ENCODE measurements around the gene MAPK8IP3.
"Not testable (repeated sequence)": the region's sequence is repeated elsewhere in the genome, so short reads cannot be mapped to it uniquely, and the experiment has no call there.

The MAPK8IP3 gene

DNA sequence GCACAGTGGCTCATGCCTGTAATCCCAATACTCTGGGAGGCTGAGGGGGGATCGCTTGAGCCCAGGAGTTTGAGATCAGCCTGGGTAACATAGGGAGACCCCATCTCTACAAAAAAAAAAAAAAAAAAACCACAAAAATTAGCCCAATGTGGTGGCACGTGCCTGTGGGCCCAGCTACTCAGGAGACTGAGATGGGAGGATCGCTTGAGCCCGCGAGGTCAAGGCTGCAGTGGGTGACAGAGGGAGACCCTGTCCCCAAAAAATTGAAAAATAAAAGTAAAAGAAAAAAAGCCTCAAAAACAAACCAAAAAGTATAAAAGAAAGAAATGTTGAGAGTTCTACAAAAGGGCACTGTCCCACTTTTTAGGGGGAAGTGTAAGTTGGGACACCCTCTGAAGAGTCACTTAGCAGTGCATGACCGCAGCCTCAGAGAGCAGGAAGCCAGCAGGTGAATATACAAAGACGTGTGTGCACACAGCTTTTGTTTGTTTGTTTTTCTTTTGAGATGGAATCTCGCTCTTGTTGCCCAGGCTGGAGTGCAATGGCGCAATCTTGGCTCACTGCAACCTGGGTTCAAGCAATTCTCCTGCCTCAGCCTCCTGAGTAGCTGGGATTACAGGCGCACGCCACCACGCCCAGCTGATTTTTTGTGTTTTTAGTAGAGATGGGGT lies 13.7 kb downstream of the MAPK8IP3 start:
- H3K27me3 ChIP-seq (ENCODE audit: control insufficient read depth, insufficient read depth, low read length); H3K4me3 ChIP-seq (ENCODE audit: low read length); H3K9me3 ChIP-seq (ENCODE audit: control insufficient read depth, low read length); H3K9ac ChIP-seq (ENCODE audit: low read length); H3K36me3 ChIP-seq (ENCODE audit: control insufficient read depth, insufficient read depth, low read length): not testable (repeated sequence)
- peaks cover 19% of the 10 kb centered on the region for H3K4me1 ChIP-seq (ENCODE audit: control insufficient read depth, insufficient read depth, low read length)

DNA sequence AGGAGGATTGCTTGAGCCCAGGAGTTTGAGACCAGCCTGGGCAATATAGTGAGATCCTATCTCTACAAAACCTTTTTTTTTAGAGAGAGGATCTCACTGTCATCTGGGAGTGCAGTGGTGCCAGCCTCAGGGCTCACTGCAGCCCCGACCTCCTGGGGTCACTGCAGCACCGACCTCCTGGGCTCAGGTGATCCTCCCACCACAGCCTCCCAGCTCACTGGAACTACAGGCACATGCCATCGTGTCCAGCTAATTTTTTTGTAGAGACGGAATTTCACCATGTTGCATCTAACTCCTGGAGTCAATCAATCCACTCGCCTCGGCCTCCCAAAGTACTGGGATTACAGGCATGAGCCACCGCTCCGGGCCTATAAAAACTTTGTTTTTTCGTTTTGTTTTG lies 15.4 kb downstream of the MAPK8IP3 start:
- H3K27me3 ChIP-seq (ENCODE audit: control insufficient read depth, insufficient read depth, low read length) = no peaks in the 10 kb centered on the region
- H3K4me1 ChIP-seq (ENCODE audit: control insufficient read depth, insufficient read depth, low read length) = peaks cover 19% of the 10 kb centered on the region
- peaks cover 4% of the 10 kb centered on the region for H3K36me3 ChIP-seq (ENCODE audit: control insufficient read depth, insufficient read depth, low read length)
- no peak overlapping the region for H3K9ac ChIP-seq (ENCODE audit: low read length)
- no peak overlapping the region for H3K4me3 ChIP-seq (ENCODE audit: low read length)
- no peaks in the 10 kb centered on the region for H3K9me3 ChIP-seq (ENCODE audit: control insufficient read depth, low read length)

DNA sequence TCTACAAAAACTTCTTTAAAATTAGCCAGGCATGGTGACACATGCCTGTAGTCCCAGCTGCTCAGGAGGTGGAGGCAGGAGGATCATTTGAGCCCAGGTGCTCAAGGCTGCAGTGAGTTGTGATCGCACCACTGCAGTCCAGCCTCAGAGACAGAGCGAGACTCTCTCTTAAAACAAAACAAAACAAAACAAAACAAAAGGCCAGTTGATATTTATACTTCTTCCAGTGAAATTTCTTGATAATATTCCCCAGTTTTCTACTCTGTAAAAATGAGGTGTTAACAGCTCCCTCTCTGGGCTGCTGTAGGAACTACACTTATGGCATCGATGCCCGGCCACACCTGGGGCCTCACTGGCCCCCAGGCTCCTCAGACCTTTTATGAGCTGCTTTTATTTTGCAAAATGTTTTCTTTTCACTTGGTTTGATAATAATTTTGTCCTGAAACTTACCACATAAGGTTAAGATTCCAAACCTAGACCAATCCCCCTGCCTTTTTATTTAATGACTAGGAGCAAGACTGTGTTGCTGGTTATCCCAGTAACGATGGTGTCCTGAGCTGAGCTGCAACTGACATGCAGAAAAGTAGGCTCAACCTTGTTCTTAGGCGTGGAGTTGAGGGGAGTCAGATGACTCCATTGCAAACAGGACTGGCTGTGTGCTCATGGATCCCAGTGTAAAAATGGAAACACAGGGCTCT lies 17.6 kb downstream of the MAPK8IP3 start:
- H3K27me3 ChIP-seq (ENCODE audit: control insufficient read depth, insufficient read depth, low read length) = no peaks in the 10 kb centered on the region
- peaks cover 19% of the 10 kb centered on the region for H3K4me1 ChIP-seq (ENCODE audit: control insufficient read depth, insufficient read depth, low read length)
- H3K4me3 ChIP-seq (ENCODE audit: low read length) = no peak overlapping the region
- peak overlapping the region; percentile 43 for H3K9ac ChIP-seq (ENCODE audit: low read length)
- peaks cover 8% of the 10 kb centered on the region for H3K36me3 ChIP-seq (ENCODE audit: control insufficient read depth, insufficient read depth, low read length)
- no peaks in the 10 kb centered on the region for H3K9me3 ChIP-seq (ENCODE audit: control insufficient read depth, low read length)

DNA sequence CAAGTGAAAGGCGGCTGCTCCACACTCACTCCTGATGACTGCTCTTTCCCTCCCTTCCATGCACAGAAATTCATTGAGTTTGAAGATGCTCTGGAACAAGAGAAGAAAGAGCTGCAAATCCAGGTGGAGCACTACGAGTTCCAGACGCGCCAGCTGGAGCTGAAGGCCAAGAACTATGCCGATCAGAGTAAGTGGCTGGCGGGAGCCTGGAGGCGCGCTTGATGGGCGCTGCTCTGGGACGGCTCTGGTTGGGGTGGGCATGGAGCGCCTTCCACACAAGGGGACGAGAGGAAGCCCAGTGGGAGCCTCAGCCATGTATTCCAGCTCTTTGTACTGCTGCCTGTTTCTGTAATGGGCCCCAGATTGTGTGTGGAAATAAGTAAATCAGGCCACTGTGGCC lies 18.5 kb downstream of the MAPK8IP3 start:
- H3K9me3 ChIP-seq (ENCODE audit: control insufficient read depth, low read length) = no peaks in the 10 kb centered on the region
- no peak overlapping the region for H3K9ac ChIP-seq (ENCODE audit: low read length)
- H3K27me3 ChIP-seq (ENCODE audit: control insufficient read depth, insufficient read depth, low read length) = no peaks in the 10 kb centered on the region
- H3K4me1 ChIP-seq (ENCODE audit: control insufficient read depth, insufficient read depth, low read length) = peaks cover 19% of the 10 kb centered on the region
- H3K4me3 ChIP-seq (ENCODE audit: low read length) = no peak overlapping the region
- H3K36me3 ChIP-seq (ENCODE audit: control insufficient read depth, insufficient read depth, low read length) = peaks cover 8% of the 10 kb centered on the region

DNA sequence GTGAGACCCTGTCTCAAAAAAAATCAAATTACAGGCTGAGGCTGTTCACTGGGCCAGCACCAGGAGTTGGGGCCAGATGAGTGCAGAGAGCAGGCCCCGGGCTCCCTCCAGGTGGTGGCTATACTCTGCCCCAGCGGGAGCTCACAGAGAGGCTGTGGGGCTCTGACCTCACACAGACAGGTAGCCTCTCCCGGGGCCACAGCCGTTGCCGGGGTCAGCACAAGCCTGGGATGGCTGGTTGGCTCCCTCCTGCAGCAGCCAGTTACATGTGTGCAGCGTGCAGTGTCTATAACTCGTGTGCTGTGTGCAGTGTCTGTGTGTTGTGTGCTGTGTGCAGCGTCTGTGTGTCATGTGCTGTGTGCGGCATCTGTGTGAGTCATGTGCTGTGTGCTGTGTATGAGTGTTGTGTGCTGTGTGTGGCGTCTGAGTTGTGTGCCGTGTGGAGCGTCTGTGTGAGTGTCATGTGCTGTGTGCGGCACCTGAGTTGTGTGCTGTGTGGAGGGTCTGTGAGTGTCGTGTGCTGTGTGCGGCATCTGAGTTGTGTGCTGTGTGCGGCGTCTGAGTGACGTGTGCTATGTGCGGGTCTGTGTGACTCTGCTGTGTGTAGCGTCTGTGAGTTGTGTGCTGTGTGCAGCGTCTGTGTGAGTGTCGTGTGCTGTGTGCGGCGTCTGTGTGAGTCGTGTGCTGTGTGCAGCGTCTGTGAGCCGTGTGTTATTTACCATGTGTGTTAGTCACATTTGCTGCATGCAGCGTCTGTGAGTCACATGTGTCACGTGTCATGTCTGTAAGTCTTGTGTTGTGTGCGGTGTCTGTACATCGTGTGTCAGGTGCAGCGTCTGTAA lies 20.9 kb downstream of the MAPK8IP3 start:
- no peaks in the 10 kb centered on the region for H3K9me3 ChIP-seq (ENCODE audit: control insufficient read depth, low read length)
- H3K9ac ChIP-seq (ENCODE audit: low read length) = no peak overlapping the region
- no peak overlapping the region for H3K4me3 ChIP-seq (ENCODE audit: low read length)
- H3K27me3 ChIP-seq (ENCODE audit: control insufficient read depth, insufficient read depth, low read length) = no peaks in the 10 kb centered on the region
- peaks cover 13% of the 10 kb centered on the region for H3K4me1 ChIP-seq (ENCODE audit: control insufficient read depth, insufficient read depth, low read length)
- H3K36me3 ChIP-seq (ENCODE audit: control insufficient read depth, insufficient read depth, low read length) = peaks cover 8% of the 10 kb centered on the region

DNA sequence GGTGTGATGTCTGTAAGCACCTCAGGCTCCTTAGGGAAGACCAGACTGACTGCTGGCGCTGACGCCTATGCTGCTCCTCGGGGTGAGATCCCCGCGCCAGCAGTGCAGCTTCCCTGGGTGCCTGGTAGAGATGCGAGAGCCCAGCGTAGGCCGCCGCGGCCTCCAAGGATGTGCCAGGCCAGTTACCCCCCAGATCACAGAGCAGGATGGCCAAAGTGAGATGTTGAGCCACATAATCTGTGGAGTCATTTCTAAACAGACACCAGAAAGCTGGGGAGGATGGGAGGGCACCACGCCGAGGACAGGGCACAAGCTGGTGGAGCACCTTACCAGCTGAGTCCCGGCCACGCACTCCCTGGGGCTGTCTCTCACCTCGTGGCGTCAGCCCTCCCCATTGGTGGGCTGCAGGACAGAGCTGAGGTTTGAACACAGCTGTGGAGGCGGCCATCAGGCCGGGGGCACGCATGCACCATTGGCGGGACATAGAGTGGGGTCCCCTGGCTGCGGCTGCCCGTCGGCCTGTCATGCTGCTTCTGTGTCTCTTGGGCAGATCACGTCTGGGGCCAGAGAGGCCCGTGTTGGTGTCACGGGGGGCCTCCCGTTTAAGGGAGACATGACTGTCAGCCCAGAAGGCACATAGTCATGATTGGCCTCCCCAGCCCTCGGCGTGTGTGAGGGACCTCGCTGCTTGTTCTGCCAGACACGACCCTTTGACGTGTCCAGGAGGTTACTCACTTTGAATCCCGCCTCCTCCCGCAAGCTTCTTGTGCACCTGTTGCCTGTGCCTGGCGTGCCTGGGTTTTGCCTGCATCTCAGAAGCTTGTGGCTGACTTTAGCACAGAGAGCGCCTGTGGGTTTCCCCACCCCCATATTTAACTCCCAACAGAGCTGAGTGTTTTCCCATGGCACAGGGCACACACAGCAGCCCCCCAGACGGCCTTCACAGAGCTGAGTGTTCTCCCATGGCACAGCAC lies 21.9 kb downstream of the MAPK8IP3 start:
- Histone ChIP-seq H3K4me3 (ENCODE audit: low read length) (no peak overlapping the region), H3K27me3 (ENCODE audit: control insufficient read depth, insufficient read depth, low read length) (no peaks in the 10 kb centered on the region), H3K9ac (ENCODE audit: low read length) (no peak overlapping the region), H3K4me1 (ENCODE audit: control insufficient read depth, insufficient read depth, low read length) (peaks cover 6% of the 10 kb centered on the region), H3K9me3 (ENCODE audit: control insufficient read depth, low read length) (no peaks in the 10 kb centered on the region), H3K36me3 (ENCODE audit: control insufficient read depth, insufficient read depth, low read length) (peaks cover 8% of the 10 kb centered on the region)

DNA sequence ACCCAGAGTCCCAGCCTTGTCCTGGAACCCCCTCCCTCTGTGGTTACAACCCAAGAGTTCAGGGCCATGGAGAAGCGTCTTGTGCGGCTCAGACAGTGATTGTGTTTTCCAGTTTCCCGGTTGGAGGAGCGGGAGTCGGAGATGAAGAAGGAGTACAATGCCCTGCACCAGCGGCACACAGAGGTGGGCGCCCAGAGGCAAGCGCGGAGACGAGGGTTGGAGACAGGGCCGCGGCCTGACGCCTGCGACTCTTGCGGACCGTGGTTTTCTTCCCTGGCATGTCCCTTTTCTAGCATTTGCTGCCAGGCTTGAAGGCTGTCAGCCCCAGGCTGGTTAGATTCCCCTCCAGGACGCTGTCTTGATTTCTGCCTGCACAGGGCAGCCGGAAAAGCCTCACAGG lies 23.0 kb downstream of the MAPK8IP3 start:
- Histone ChIP-seq H3K4me3 (ENCODE audit: low read length) (no peak overlapping the region), H3K27me3 (ENCODE audit: control insufficient read depth, insufficient read depth, low read length) (no peaks in the 10 kb centered on the region), H3K9ac (ENCODE audit: low read length) (no peak overlapping the region), H3K9me3 (ENCODE audit: control insufficient read depth, low read length) (no peaks in the 10 kb centered on the region), H3K36me3 (ENCODE audit: control insufficient read depth, insufficient read depth, low read length) (peaks cover 8% of the 10 kb centered on the region), H3K4me1 (ENCODE audit: control insufficient read depth, insufficient read depth, low read length) (no peaks in the 10 kb centered on the region)

DNA sequence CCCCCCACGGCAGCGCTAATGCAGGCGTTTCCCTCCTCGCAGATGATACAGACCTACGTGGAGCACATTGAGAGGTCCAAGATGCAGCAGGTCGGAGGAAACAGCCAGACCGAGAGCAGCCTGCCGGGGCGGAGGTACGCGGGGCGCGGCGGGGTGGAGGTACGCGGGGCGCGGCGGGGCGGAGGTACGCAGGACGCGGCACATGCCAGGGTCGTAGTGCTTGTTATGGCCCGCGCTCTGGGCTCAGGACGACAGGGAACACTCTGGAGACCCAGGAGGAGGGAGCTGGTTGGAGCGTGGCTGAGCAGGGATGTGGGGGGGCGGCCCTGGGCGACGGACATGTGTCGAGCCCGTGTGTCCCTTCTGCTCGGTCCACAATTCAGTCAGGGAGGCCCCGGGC lies 23.4 kb downstream of the MAPK8IP3 start:
- Histone ChIP-seq H3K27me3 (ENCODE audit: control insufficient read depth, insufficient read depth, low read length) (no peaks in the 10 kb centered on the region), H3K36me3 (ENCODE audit: control insufficient read depth, insufficient read depth, low read length) (peaks cover 8% of the 10 kb centered on the region), H3K9me3 (ENCODE audit: control insufficient read depth, low read length) (no peaks in the 10 kb centered on the region), H3K4me1 (ENCODE audit: control insufficient read depth, insufficient read depth, low read length) (no peaks in the 10 kb centered on the region), H3K9ac (ENCODE audit: low read length) (no peak overlapping the region), H3K4me3 (ENCODE audit: low read length) (no peak overlapping the region)

DNA sequence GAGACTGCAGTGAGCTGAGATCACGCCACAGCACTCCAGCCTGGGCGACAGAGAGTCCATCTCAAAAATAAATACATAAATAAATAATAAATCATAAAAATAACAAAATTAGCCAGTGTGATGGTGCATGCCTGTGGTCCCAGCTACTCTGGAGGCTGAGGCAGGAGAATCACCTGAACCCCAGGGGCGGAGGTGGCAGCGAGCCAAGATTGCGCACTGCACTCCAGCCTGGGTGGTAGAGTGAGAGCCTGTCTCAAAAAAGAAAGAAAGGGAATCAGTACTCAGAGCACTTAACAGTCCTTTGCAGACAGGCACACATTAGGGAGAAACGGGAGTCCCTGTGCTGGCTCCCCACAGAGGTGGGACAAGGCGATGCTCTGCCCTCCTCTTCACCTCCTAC lies 25.1 kb downstream of the MAPK8IP3 start:
- H3K4me1 ChIP-seq (ENCODE audit: control insufficient read depth, insufficient read depth, low read length) = no peaks in the 10 kb centered on the region

DNA sequence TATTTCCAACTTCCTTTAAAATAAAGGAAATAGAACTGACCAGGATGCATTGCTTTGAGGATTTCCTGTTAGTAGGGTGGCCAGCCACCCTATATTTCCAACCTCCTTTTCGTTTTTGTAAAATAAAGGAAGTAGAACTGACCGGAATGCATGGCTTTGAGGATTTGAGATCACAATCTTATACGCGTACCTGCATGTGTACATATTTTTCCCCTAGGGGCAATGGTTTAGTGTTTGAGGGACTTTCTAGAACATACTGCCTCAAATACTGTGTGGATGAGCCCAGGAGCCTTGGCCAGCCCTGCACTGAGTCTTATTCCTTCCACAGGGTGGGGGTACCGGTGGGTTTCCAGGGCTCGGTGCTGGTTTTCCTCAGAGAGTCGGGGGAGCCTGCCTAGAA lies 25.6 kb downstream of the MAPK8IP3 start:
- no peak overlapping the region for H3K4me3 ChIP-seq (ENCODE audit: low read length)
- peaks cover 8% of the 10 kb centered on the region for H3K36me3 ChIP-seq (ENCODE audit: control insufficient read depth, insufficient read depth, low read length)
- H3K4me1 ChIP-seq (ENCODE audit: control insufficient read depth, insufficient read depth, low read length) = no peaks in the 10 kb centered on the region
- H3K27me3 ChIP-seq (ENCODE audit: control insufficient read depth, insufficient read depth, low read length) = no peaks in the 10 kb centered on the region
- H3K9ac ChIP-seq (ENCODE audit: low read length) = no peak overlapping the region
- H3K9me3 ChIP-seq (ENCODE audit: control insufficient read depth, low read length) = no peaks in the 10 kb centered on the region

More for the DNA sequence above, 25.1 kb downstream of the MAPK8IP3 start:
- Histone ChIP-seq H3K9ac (ENCODE audit: low read length) (no peak overlapping the region), H3K9me3 (ENCODE audit: control insufficient read depth, low read length) (no peaks in the 10 kb centered on the region), H3K4me3 (ENCODE audit: low read length) (no peak overlapping the region), H3K27me3 (ENCODE audit: control insufficient read depth, insufficient read depth, low read length) (no peaks in the 10 kb centered on the region), H3K36me3 (ENCODE audit: control insufficient read depth, insufficient read depth, low read length) (peaks cover 8% of the 10 kb centered on the region)

DNA sequence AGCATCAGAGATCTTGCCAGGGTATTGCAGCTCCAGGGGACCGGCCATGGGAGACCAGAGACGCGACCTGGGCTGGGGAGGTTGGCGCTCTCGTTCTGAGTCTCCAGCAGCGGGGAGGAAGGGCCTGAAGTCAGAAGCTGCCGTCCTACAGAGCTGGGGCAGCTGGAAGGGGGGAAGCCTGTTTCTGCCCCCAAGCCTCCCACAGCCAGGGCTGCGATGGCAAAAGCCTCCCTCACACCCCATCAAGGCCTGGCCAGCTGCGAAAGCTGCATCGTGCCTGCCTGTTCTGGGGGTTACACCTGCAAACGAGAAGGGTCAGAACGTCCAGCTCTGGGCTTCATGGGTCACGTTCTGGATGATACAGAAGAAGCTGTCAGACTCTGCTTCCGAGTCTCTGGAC lies 26.1 kb downstream of the MAPK8IP3 start:
- no peak overlapping the region for H3K4me3 ChIP-seq (ENCODE audit: low read length)
- H3K36me3 ChIP-seq (ENCODE audit: control insufficient read depth, insufficient read depth, low read length) = peaks cover 4% of the 10 kb centered on the region
- H3K27me3 ChIP-seq (ENCODE audit: control insufficient read depth, insufficient read depth, low read length) = no peaks in the 10 kb centered on the region

More for the DNA sequence above, 26.1 kb downstream of the MAPK8IP3 start:
- H3K4me1 ChIP-seq (ENCODE audit: control insufficient read depth, insufficient read depth, low read length) = no peaks in the 10 kb centered on the region
- no peaks in the 10 kb centered on the region for H3K9me3 ChIP-seq (ENCODE audit: control insufficient read depth, low read length)
- no peak overlapping the region for H3K9ac ChIP-seq (ENCODE audit: low read length)
